HepG2 (cell line): ENCODE measurements around the gene SOWAHB. TPM values are rescaled to one million over a fixed set of nuclear protein-coding genes. Genes with fewer than 3 reads are reported as not detected.

Experiments used
- ATAC-seq: fragments of 200-7000 bp; cut with Tn5 transposase; 3 replicates; pipeline ENCODE4 v1.9.1; 2020; ENCODE audit warnings: mild to moderate bottlenecking, moderate library complexity
- BruUV-seq: library from RNA; stranded (reverse); fragments of 400-500 nt; replicated peaks from 2 replicates; lab custom pipeline; 2021; lab: Mats Ljungman, UMichigan
- CTCF ChIA-PET: fragments of 300-600 bp; formaldehyde crosslinking; extraction: SDS; loops from one replicate; lab custom pipeline; 2021; ENCODE audit warnings: low total read pairs, inconsistent platforms, low intra/inter-chr PET ratio; lab: Yijun Ruan, JAX
- POLR2A ChIA-PET: fragments of 350-600 bp; sonication (Branson Sonifier 250); formaldehyde crosslinking; loops from one replicate; lab custom pipeline; 2020; ENCODE audit warnings: antibody characterized with exemption, inconsistent platforms; lab: Yijun Ruan, JAX
- DNase-seq: peaks from one replicate; pipeline ENCODE4 v3.0.0-alpha.2; 2015; ENCODE audit warnings: low spot score
- FAIRE-seq: peaks from 3 replicates; lab custom pipeline; 2011; peaks lifted over from hg19 to GRCh38; lab: Jason Lieb, UNC
- H2AFZ ChIP-seq: one replicate; pipeline ENCODE4 v1.6.1; 2011; ENCODE audit warnings: low read length, inconsistent platforms
- H3K27ac ChIP-seq: fragments of 300-600 bp; 3 replicates; pipeline ENCODE4 v1.8.0; 2011; ENCODE audit warnings: mixed run types, mild to moderate bottlenecking, mixed read lengths, low read length, inconsistent platforms; ENCODE audit not compliant: insufficient read depth; ENCODE audit errors: extremely low read length
- H3K27me3 ChIP-seq, 2 experiments: fragments of 200-600 bp in 1 of 2; 2 replicates in 1 of 2; 3 replicates in 1 of 2; pipeline versions ENCODE4 v1.6.0 to v1.8.0; 2011; ENCODE audit warnings: low read length in 2 of 2, mild to moderate bottlenecking in 2 of 2, moderate library complexity in 2 of 2, inconsistent platforms in 1 of 2; ENCODE audit not compliant: insufficient read depth in 2 of 2, control insufficient read depth in 1 of 2
- H3K36me3 ChIP-seq, 2 experiments: fragments of 200-600 bp in 1 of 2; replicated peaks in 1 of 2; 2 replicates in 1 of 2; 3 replicates in 1 of 2; pipeline versions ENCODE4 v1.5.1 to v1.8.0; 2011; ENCODE audit warnings: low read length in 2 of 2, inconsistent platforms in 1 of 2; ENCODE audit not compliant: insufficient read depth in 2 of 2, control insufficient read depth in 1 of 2
- H3K4me1 ChIP-seq: 2 replicates; pipeline ENCODE4 v1.5.1; 2012; ENCODE audit warnings: low read length, inconsistent platforms; ENCODE audit not compliant: insufficient read depth
- H3K4me2 ChIP-seq: 2 replicates; pipeline ENCODE4 v1.6.0; 2011; ENCODE audit warnings: low read depth, low read length, inconsistent platforms
- H3K4me3 ChIP-seq, 3 experiments: fragments of 200-600 bp in 1 of 3; sonication (generic), shearing (Covaris generic) in 1 of 3; replicated peaks in 1 of 3; 2 replicates each; pipeline ENCODE4 v1.5.1; 2011 to 2016; ENCODE audit warnings: low read length in 3 of 3, inconsistent platforms in 2 of 3, low read depth in 2 of 3, mild to moderate bottlenecking in 2 of 3, control low read depth in 1 of 3, mixed read lengths in 1 of 3; ENCODE audit not compliant: insufficient read depth in 1 of 3
- H3K79me2 ChIP-seq: one replicate; pipeline ENCODE4 v1.6.1; 2011; ENCODE audit warnings: low read length, inconsistent platforms; ENCODE audit not compliant: insufficient read depth
- H3K9ac ChIP-seq: 2 replicates; pipeline ENCODE4 v1.6.0; 2011; ENCODE audit warnings: mild to moderate bottlenecking, low read depth, low read length, inconsistent platforms; ENCODE audit not compliant: insufficient read depth
- H3K9me3 ChIP-seq: 2 replicates; pipeline ENCODE4 v1.5.1; 2012; ENCODE audit warnings: mild to moderate bottlenecking, low read length
- H4K20me1 ChIP-seq: 2 replicates; pipeline ENCODE4 v1.6.0; 2011; ENCODE audit warnings: inconsistent platforms, mild to moderate bottlenecking, low read length, moderate library complexity; ENCODE audit not compliant: insufficient read depth
- ATF1 ChIP-seq: IDR thresholded peaks from 2 replicates; pipeline ENCODE4 v1.6.1; 2016; ENCODE audit warnings: mild to moderate bottlenecking, control low read depth
- NR2F6 ChIP-seq, 2 experiments: IDR thresholded peaks; 2 replicates each; pipeline ENCODE4 v1.6.1; 2016; ENCODE audit warnings: antibody characterized with exemption in 1 of 2, mild to moderate bottlenecking in 1 of 2
- REST ChIP-seq, 2 experiments: IDR thresholded peaks; 2 replicates each; pipeline ENCODE4 v1.6.1; 2011 to 2012; ENCODE audit warnings: low read length in 2 of 2, borderline replicate concordance in 1 of 2, low read depth in 1 of 2, mild to moderate bottlenecking in 1 of 2, moderate library complexity in 1 of 2
- SCMH1 ChIP-seq: sonication (generic); formaldehyde crosslinking; IDR thresholded peaks from 2 replicates; pipeline ENCODE4 v1.9.0; 2021; ENCODE audit warnings: missing genetic modification reagents, mild to moderate bottlenecking, borderline replicate concordance
- SRSF9 ChIP-seq: fragments of 200-400 bp; formaldehyde crosslinking; IDR thresholded peaks from 2 replicates; pipeline ENCODE4 v1.6.1; 2018; ENCODE audit warnings: borderline replicate concordance, mild to moderate bottlenecking, low read depth, low read length; ENCODE audit not compliant: insufficient read depth, poor library complexity, severe bottlenecking
- STAT6 ChIP-seq: sonication (generic); formaldehyde crosslinking; IDR thresholded peaks from 2 replicates; pipeline ENCODE4 v1.4.0; 2020; ENCODE audit warnings: missing genetic modification reagents, mild to moderate bottlenecking, borderline replicate concordance
- TGIF2 ChIP-seq: IDR thresholded peaks from 2 replicates; pipeline ENCODE4 v1.6.1; 2016; ENCODE audit warnings: control low read depth, missing compliant biosample characterization
- ZFP90 ChIP-seq: sonication (generic); formaldehyde crosslinking; IDR thresholded peaks from 2 replicates; pipeline ENCODE4 v1.8.0; 2022; ENCODE audit warnings: missing genetic modification reagents, mild to moderate bottlenecking, inconsistent platforms, borderline replicate concordance
- ZNF335 ChIP-seq: sonication (generic); formaldehyde crosslinking; IDR thresholded peaks from 2 replicates; pipeline ENCODE4 v1.4.0; 2020; ENCODE audit warnings: missing genetic modification reagents
- ZNF562 ChIP-seq: sonication (generic); formaldehyde crosslinking; IDR thresholded peaks from 2 replicates; pipeline ENCODE4 v1.8.0; 2022; ENCODE audit warnings: missing genetic modification reagents, borderline replicate concordance
- ZZZ3 ChIP-seq: sonication (generic); formaldehyde crosslinking; IDR thresholded peaks from 2 replicates; pipeline ENCODE4 v1.4.0; 2020; ENCODE audit warnings: missing genetic modification reagents, mild to moderate bottlenecking, borderline replicate concordance
- WGBS: methylation state at CpG from one replicate; pipeline ENCODE4 v1.1.6; 2017; ENCODE audit warnings: low lambda C conversion rate; 5-methylcytosine and 5-hydroxymethylcytosine counted together
- in situ Hi-C: cut with HindIII; loops from 2 replicates; pipeline ENCODE4 v1.10.0; 2017; ENCODE audit warnings: low pct_unique_long_range_greater_than_20kb; ENCODE audit not compliant: extremely low pct_ligation_motif_present
- intact Hi-C: fragments of 100-400 bp; cut with micrococcal nuclease; formaldehyde crosslinking; loops from one replicate; pipeline ENCODE4 v1.10.0; 2022; ENCODE audit not compliant: unreplicated experiment
- polyA plus RNA-seq, 8 experiments: library from polyadenylated mRNA; depleted of rRNA in 3 of 8; stranded (reverse) in 7 of 8; unstranded in 1 of 8; fragments of >200 nt; fragmentation: Illumina TruSeq in 4 of 8; extraction: Trizol in 4 of 8; gene quantifications; 2 replicates each; pipeline versions ENCODE4 v1.2.1 to v1.2.3, GENCODE V29; 2011 to 2016; ENCODE audit warnings: low read depth in 4 of 8, missing spikeins in 1 of 8, mixed read lengths in 1 of 8; ENCODE audit not compliant: insufficient read depth in 1 of 8
- total RNA-seq, 5 experiments: library from RNA; depleted of rRNA; stranded (reverse); fragments of >200 nt; fragmentation: Illumina TruSeq; extraction: Trizol; gene quantifications; 2 replicates each; pipeline ENCODE4 v1.2.3, GENCODE V29; 2016; ENCODE audit warnings: low read depth in 1 of 5
- TF ChIP-seq, protein P1 (sequence below): IDR thresholded peaks from 2 replicates; pipeline ENCODE4 v1.6.1; 2012; ENCODE audit warnings: low read length, improper control_type of control experiment

Gene SOWAHB
- total and polyA plus RNA-seq, 2 of the 13 experiments (the other 11 are each of a cell fraction or from before 2014, with no cell fraction given) = 0.12 to 0.51 TPM

DNA sequence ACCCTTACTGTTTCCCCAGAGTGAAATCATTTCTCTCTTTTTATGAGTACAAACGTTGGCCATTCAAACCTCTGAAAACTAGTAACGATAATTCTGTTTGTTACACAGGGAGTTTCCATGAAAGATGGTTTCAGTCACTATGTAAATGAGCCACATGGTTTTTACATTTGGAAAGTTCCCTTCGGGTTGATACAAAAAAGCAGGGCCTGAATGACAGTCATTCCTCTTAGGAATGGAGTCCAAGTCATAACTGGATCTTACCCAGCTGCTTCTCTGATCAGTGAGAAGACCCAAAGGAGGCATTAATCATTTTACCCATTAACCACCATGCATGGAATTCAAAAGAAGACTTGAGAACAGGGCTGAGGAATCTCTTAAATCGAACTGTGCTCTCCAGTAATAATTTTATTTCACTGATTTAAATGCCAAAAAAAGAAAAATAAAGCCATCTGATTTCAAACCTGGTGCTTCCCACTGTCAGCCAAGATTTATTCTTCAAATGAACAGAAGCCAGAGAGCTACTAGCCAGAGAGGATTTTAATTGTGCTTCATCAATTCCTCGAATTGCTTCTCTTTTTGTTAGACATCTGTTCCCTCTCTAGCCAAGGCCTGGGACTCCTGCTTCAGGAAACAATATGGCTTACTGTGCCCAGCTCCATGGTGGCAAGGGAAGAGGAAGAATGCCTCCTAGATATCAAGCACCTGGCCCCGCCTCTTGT, 3.2 kb downstream of the SOWAHB start:
- Histone ChIP-seq H3K4me1 (peaks cover 34% of the 10 kb centered on the region), H3K27ac (no peak overlapping the region), H3K9me3 (no peaks in the 10 kb centered on the region), H4K20me1 (no peaks in the 10 kb centered on the region), H2AFZ (no peak overlapping the region), H3K27me3 (peaks cover 1 to 29% of the 10 kb centered on the region in 2 experiments; a peak in 4 of 5 replicates), H3K79me2 (no peaks in the 10 kb centered on the region), H3K9ac (no peak overlapping the region), H3K4me3 (no peak overlapping the region), H3K36me3 (no peaks in the 10 kb centered on the region), H3K4me2 (no peak overlapping the region)
- intact Hi-C loops (loop anchor here (5.0 kb wide), 2 partner anchors 42 to 148 kb away; no protein-coding TSS in a partner anchor), in situ Hi-C loops (no loop called here)
- 64% methylated on average over 6 of the region's 6 CpGs for WGBS
- no peak for DNase-seq
- BruUV-seq = no TSS peak
- ChIA-PET CTCF (no interaction called here), POLR2A (no interaction called here)
- no peak for FAIRE-seq
- no peak for ATAC-seq
- TF ChIP-seq ZZZ3 (no peak), TGIF2 (CRISPR knock-in tag) (no peak), SRSF9 (no peak), NR2F6 (IDR thresholded peaks at IDR 0.05) (no peak), NR2F6 (CRISPR knock-in tag; IDR thresholded peaks at IDR 0.05) (no peak), STAT6 (CRISPR knock-in tag) (no peak), SCMH1 (no peak), ZNF562 (no peak), ZNF335 (CRISPR knock-in tag) (no peak), ATF1 (CRISPR knock-in tag) (no peak), REST (IDR thresholded peaks at IDR 0.05; ENCODE audit: borderline replicate concordance in 1 of 2, low read depth in 1 of 2, low read length in 2 of 2) (no peak), ZFP90 (CRISPR knock-in tag) (no peak)
- TF ChIP-seq, protein P1, sequence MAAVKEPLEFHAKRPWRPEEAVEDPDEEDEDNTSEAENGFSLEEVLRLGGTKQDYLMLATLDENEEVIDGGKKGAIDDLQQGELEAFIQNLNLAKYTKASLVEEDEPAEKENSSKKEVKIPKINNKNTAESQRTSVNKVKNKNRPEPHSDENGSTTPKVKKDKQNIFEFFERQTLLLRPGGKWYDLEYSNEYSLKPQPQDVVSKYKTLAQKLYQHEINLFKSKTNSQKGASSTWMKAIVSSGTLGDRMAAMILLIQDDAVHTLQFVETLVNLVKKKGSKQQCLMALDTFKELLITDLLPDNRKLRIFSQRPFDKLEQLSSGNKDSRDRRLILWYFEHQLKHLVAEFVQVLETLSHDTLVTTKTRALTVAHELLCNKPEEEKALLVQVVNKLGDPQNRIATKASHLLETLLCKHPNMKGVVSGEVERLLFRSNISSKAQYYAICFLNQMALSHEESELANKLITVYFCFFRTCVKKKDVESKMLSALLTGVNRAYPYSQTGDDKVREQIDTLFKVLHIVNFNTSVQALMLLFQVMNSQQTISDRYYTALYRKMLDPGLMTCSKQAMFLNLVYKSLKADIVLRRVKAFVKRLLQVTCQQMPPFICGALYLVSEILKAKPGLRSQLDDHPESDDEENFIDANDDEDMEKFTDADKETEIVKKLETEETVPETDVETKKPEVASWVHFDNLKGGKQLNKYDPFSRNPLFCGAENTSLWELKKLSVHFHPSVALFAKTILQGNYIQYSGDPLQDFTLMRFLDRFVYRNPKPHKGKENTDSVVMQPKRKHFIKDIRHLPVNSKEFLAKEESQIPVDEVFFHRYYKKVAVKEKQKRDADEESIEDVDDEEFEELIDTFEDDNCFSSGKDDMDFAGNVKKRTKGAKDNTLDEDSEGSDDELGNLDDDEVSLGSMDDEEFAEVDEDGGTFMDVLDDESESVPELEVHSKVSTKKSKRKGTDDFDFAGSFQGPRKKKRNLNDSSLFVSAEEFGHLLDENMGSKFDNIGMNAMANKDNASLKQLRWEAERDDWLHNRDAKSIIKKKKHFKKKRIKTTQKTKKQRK = no peak
